ENCODE data around the gene MAML2. TPM values are rescaled to one million over a fixed set of nuclear protein-coding genes. Genes with fewer than 3 reads are reported as not detected.

Gene MAML2
- polyA plus RNA-seq, 1 of the 3 experiments (the other 2 are of a cell fraction): 20.1 TPM

DNA sequence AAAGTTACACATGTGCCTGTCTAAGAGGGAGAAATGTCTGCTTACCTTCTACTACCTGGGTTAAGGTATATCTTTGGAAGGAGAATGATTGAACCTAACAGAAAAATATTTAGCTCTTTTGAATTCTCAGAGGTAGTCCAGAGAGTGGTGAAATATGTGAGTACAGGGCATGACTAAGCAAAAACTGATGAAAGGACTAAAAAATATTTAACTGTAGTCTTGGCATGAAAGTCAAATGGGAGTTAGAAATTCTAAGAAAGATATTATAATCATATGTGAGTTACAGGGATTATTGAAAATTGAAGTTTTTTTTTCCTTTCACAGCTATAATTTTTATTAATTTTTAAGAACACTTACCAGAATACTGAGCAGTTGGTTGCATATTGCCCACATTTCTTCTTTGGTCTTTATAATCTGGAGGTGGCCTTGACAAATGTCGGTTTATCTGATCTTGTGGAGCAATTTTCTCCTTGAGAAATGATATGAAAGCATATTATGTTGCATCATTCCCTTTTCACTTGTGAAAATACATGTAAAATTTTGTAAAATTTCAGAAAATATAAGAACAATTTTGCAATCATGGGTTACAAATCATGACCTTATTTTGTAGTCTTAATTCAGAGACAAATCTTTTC is 357.7 kb downstream of the MAML2 start:
- peaks cover 50 to 58% of the 10 kb centered on the region in 2 experiments for H3K36me3 ChIP-seq (replicated peaks in 1 of 2; ENCODE audit: control insufficient read depth in 1 of 2, insufficient read depth in 2 of 2, low read length in 1 of 2)
- no peak overlapping the region for H3K4me3 ChIP-seq (ENCODE audit: low read depth in 2 of 2, low read length in 1 of 2)
- no peak for DNase-seq
- no peaks in the 10 kb centered on the region for H3K4me1 ChIP-seq (ENCODE audit: control insufficient read depth in 1 of 2, insufficient read depth in 2 of 2, low read depth in 1 of 2, low read length in 1 of 2)
- no peak overlapping the region for H3K9ac ChIP-seq
- POLR2A ChIA-PET: no interaction called here
- CTCF ChIA-PET: no interaction called here
- H3K79me2 ChIP-seq (ENCODE audit: insufficient read depth): no peaks in the 10 kb centered on the region
- no peak for TF ChIP-seq YY1 (IDR thresholded peaks at IDR 0.05; ENCODE audit: low read depth)
- TF ChIP-seq, protein P1, sequence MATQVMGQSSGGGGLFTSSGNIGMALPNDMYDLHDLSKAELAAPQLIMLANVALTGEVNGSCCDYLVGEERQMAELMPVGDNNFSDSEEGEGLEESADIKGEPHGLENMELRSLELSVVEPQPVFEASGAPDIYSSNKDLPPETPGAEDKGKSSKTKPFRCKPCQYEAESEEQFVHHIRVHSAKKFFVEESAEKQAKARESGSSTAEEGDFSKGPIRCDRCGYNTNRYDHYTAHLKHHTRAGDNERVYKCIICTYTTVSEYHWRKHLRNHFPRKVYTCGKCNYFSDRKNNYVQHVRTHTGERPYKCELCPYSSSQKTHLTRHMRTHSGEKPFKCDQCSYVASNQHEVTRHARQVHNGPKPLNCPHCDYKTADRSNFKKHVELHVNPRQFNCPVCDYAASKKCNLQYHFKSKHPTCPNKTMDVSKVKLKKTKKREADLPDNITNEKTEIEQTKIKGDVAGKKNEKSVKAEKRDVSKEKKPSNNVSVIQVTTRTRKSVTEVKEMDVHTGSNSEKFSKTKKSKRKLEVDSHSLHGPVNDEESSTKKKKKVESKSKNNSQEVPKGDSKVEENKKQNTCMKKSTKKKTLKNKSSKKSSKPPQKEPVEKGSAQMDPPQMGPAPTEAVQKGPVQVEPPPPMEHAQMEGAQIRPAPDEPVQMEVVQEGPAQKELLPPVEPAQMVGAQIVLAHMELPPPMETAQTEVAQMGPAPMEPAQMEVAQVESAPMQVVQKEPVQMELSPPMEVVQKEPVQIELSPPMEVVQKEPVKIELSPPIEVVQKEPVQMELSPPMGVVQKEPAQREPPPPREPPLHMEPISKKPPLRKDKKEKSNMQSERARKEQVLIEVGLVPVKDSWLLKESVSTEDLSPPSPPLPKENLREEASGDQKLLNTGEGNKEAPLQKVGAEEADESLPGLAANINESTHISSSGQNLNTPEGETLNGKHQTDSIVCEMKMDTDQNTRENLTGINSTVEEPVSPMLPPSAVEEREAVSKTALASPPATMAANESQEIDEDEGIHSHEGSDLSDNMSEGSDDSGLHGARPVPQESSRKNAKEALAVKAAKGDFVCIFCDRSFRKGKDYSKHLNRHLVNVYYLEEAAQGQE (IDR thresholded peaks at IDR 0.05; ENCODE audit: low read depth, low read length): no peak
- TF ChIP-seq ZBTB33 (IDR thresholded peaks at IDR 0.05; ENCODE audit: borderline replicate concordance, low read depth): no peak
- TF ChIP-seq EP300 (IDR thresholded peaks at IDR 0.05; ENCODE audit: borderline replicate concordance in 1 of 2, low read depth in 1 of 2, low read length in 1 of 2): no peak
- no peak for TF ChIP-seq MEF2A (IDR thresholded peaks at IDR 0.05; ENCODE audit: borderline replicate concordance, low read depth)
- TF ChIP-seq, protein P2, sequence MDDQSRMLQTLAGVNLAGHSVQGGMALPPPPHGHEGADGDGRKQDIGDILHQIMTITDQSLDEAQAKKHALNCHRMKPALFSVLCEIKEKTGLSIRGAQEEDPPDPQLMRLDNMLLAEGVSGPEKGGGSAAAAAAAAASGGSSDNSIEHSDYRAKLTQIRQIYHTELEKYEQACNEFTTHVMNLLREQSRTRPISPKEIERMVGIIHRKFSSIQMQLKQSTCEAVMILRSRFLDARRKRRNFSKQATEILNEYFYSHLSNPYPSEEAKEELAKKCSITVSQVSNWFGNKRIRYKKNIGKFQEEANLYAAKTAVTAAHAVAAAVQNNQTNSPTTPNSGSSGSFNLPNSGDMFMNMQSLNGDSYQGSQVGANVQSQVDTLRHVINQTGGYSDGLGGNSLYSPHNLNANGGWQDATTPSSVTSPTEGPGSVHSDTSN (IDR thresholded peaks at IDR 0.05): no peak
- TF ChIP-seq POLR2AphosphoS5 (IDR thresholded peaks at IDR 0.05; ENCODE audit: low read depth, low read length): no peak
- TF ChIP-seq USF1 (IDR thresholded peaks at IDR 0.05; ENCODE audit: borderline replicate concordance, low read depth): no peak
- no peak for TF ChIP-seq RCOR1 (IDR thresholded peaks at IDR 0.05; ENCODE audit: low read length)
- TF ChIP-seq EZH2phosphoT487 (IDR thresholded peaks at IDR 0.05; ENCODE audit: borderline replicate concordance, low read depth): no peak
- TF ChIP-seq FOXM1 (IDR thresholded peaks at IDR 0.05; ENCODE audit: low read depth): no peak
- TF ChIP-seq, protein P3, sequence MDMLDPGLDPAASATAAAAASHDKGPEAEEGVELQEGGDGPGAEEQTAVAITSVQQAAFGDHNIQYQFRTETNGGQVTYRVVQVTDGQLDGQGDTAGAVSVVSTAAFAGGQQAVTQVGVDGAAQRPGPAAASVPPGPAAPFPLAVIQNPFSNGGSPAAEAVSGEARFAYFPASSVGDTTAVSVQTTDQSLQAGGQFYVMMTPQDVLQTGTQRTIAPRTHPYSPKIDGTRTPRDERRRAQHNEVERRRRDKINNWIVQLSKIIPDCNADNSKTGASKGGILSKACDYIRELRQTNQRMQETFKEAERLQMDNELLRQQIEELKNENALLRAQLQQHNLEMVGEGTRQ (IDR thresholded peaks at IDR 0.05; ENCODE audit: borderline replicate concordance, low read depth, low read length): no peak
- no peak for TF ChIP-seq RFX5 (IDR thresholded peaks at IDR 0.05; ENCODE audit: low read length)
- TF ChIP-seq ELF1 (IDR thresholded peaks at IDR 0.05): no peak
- TF ChIP-seq NRF1 (IDR thresholded peaks at IDR 0.05; ENCODE audit: low read depth, low read length): no peak
- WGBS (ENCODE audit: low lambda C conversion rate): 98% methylated on average over 1 of the region's 1 CpG
- H3F3A ChIP-seq (replicated peaks; ENCODE audit: insufficient read depth): peaks cover 2% of the 10 kb centered on the region
- no peaks in the 10 kb centered on the region for H3K9me3 ChIP-seq
- H3K9me2 ChIP-seq: no peaks in the 10 kb centered on the region
- H3K4me2 ChIP-seq: no peak overlapping the region
- H4K20me1 ChIP-seq (ENCODE audit: insufficient read depth): no peaks in the 10 kb centered on the region
- no peak overlapping the region for H3K27ac ChIP-seq (ENCODE audit: low read depth in 2 of 2, low read length in 1 of 2)
- H2AFZ ChIP-seq (ENCODE audit: low read depth): no peak overlapping the region
- no peaks in the 10 kb centered on the region for H3K27me3 ChIP-seq (ENCODE audit: insufficient read depth)

Measured in SK-N-SH (cell line).